Muscle of leg (tissue), 11 donors: ENCODE measurements around the gene SEC14L1. TPM values are rescaled to one million over a fixed set of nuclear protein-coding genes. Genes with fewer than 3 reads are reported as not detected.

Experiments
- DNase-seq: peaks from one replicate; pipeline ENCODE4 v3.0.0; 2013
- H3K27ac ChIP-seq: one replicate; pipeline ENCODE4 v1.5.1; 2013; ENCODE audit warnings: mild to moderate bottlenecking, low read length, control low read depth
- H3K27me3 ChIP-seq: one replicate; pipeline ENCODE4 v1.6.1; 2013; ENCODE audit warnings: low read length; ENCODE audit not compliant: control insufficient read depth, insufficient read depth
- H3K36me3 ChIP-seq: one replicate; pipeline ENCODE4 v1.6.1; 2013; ENCODE audit warnings: low read length; ENCODE audit not compliant: control insufficient read depth, insufficient read depth
- H3K4me1 ChIP-seq: one replicate; pipeline ENCODE4 v1.6.1; 2013; ENCODE audit warnings: low read length; ENCODE audit not compliant: control insufficient read depth, insufficient read depth
- H3K4me3 ChIP-seq: one replicate; pipeline ENCODE4 v1.5.1; 2013; ENCODE audit warnings: low read length, control low read depth
- H3K9me3 ChIP-seq: replicated peaks from 2 replicates; pipeline ENCODE4 v1.6.1; 2013; ENCODE audit warnings: low read depth, low read length; ENCODE audit not compliant: control insufficient read depth
- WGBS: methylation state at CpG from one replicate; pipeline ENCODE4 v1.1.5; 2013; ENCODE audit warnings: missing lambda C conversion rate; ENCODE audit not compliant: insufficient coverage; 5-methylcytosine and 5-hydroxymethylcytosine counted together
- polyA plus RNA-seq, 8 donors: library from polyadenylated mRNA; unstranded; fragments of 120-200 nt; gene quantifications; one replicate each; pipeline versions ENCODE4 v1.2.1 to v1.2.3, GENCODE V29; 2013; ENCODE audit warnings: inconsistent platforms in 1 of 8, low replicate concordance in 1 of 8; ENCODE audit not compliant: insufficient read length in 8 of 8, insufficient read depth in 1 of 8
- total RNA-seq: library from RNA; stranded (reverse); fragments of 120-200 nt; gene quantifications from one replicate; pipeline ENCODE4 v1.2.4, GENCODE V29; 2013

The SEC14L1 gene
- total and polyA plus RNA-seq, 9 donors: 41.3 to 93.4 (median 82.4) TPM

DNA sequence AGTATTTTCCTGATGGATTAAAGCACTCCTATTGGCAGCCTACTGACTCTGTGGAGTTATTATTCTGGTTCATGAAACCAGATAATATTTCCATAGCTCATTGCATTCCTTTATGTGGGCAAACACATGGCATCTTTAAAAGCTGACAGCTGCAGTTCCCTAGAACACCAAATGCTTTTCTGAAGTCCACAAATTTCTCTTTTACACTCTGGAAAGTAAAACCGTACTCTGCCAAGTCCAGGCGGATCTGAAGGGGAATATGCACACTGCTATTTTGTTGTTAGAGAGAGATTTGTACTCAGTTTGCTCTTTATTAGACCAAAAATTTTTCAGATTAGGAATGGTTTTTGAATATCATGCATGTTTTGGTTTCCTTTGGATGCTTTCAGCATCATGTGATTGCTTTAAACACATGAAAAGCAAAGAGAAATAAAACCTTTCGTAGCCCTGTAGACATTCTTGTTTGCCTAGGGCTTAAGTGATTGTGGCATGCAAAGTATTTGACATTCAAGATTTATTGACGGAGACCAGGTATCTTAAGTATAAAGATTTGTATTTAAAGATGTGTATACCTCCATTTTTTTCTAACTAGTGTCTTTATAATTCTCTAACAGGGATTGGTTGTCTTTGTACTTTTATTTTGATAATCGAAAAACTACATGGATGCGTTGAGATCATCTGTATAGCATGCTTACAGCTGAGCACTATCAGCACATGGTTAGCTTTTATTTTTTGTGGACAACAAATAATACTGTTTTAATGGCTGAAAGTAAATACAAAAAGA is 19.5 kb downstream of the SEC14L1 start:
- Histone ChIP-seq H3K36me3 (peaks cover 5% of the 10 kb centered on the region), H3K4me3 (no peak overlapping the region), H3K4me1 (peaks cover 57% of the 10 kb centered on the region), H3K27me3 (no peaks in the 10 kb centered on the region), H3K9me3 (no peaks in the 10 kb centered on the region), H3K27ac (peak overlapping the region; percentile 82)
- peak; percentile 88 for DNase-seq
- WGBS: no CpG with 5 or more reads among the region's 6 CpGs

DNA sequence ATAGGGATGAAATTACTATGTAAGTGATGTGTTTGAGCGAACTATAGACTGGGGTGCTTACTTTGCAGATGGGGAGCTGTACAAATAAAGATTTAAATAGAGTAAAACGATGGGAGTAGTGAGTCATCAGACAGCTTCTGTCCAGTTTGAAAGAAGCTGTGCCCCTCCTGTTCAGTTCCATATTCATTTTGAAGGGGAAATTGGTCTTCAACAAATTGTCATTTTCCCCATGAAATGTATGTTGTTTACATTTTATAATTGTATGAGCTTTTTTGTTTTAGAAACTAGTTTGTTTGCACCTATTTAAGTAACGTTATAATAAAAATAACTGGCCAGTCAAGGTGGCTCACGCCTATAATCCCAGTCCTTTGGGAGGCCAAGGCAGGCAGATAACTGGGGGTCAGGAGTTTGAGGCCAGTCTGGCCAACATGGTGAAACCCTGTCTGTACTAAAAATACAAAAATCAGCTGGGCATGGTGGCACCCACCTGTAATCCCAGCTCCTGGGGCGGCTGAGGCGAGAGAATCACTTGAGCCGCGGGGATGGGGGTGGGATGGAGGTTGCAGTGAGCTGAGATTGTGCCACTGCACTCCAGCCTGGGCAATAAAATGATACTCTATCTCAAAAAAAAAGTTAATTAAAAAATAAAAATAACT is 20.2 kb downstream of the SEC14L1 start:
- Histone ChIP-seq H3K27ac (peak overlapping the region; percentile 82), H3K4me1 (peaks cover 54% of the 10 kb centered on the region), H3K9me3 (no peaks in the 10 kb centered on the region), H3K36me3 (peaks cover 2% of the 10 kb centered on the region), H3K27me3 (no peaks in the 10 kb centered on the region), H3K4me3 (no peak overlapping the region)
- DNase-seq: no peak
- 69% methylated on average over 3 of the region's 8 CpGs for WGBS

- Histone ChIP-seq H3K4me3 (no peak overlapping the region), H3K9me3 (no peaks in the 10 kb centered on the region), H3K27me3 (no peaks in the 10 kb centered on the region), H3K27ac (peak overlapping the region; percentile 80), H3K4me1 (peaks cover 58% of the 10 kb centered on the region), H3K36me3 (peaks cover 2% of the 10 kb centered on the region)
- DNase-seq: no peak
- 94% methylated on average over 11 of the region's 17 CpGs for WGBS
Observed at GRCh38 chr17:77161953-77162352, 21.2 kb downstream of the SEC14L1 start.

DNA sequence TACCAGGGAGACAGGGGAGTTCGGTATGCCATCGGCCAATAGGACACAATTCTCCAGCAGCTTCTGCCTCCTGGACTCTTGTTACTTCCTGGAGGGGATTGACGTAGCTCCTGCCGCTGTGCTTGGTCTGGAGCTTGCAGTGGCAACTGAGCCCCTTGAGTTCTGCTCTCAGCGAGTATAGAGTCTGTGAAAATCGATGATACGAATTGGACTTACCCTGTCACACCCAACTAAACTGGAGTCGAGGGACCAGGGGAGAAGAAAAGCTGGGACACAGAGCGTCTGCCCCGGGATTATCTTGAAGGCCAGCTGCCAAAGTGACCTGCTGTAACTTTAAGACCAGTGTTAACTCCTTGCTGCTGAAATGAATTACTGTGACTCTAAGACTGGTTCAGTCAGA is 22.2 kb downstream of the SEC14L1 start:
- peak overlapping the region; percentile 83 for H3K27ac ChIP-seq
- peaks cover 9% of the 10 kb centered on the region for H3K9me3 ChIP-seq
- H3K4me3 ChIP-seq: no peak overlapping the region
- peaks cover 55% of the 10 kb centered on the region for H3K4me1 ChIP-seq
- peaks cover 7% of the 10 kb centered on the region for H3K36me3 ChIP-seq
- peak; percentile 75 for DNase-seq
- H3K27me3 ChIP-seq: no peaks in the 10 kb centered on the region
- WGBS: no CpG with 5 or more reads among the region's 10 CpGs

- Histone ChIP-seq H3K4me3 (no peak overlapping the region), H3K4me1 (peaks cover 53% of the 10 kb centered on the region), H3K27ac (peak overlapping the region; percentile 83), H3K9me3 (peaks cover 15% of the 10 kb centered on the region), H3K36me3 (peaks cover 5% of the 10 kb centered on the region), H3K27me3 (no peaks in the 10 kb centered on the region)
- WGBS: 41% methylated on average over 10 of the region's 17 CpGs
- no peak for DNase-seq
Observed at GRCh38 chr17:77163511-77164280, 22.9 kb downstream of the SEC14L1 start.

DNA sequence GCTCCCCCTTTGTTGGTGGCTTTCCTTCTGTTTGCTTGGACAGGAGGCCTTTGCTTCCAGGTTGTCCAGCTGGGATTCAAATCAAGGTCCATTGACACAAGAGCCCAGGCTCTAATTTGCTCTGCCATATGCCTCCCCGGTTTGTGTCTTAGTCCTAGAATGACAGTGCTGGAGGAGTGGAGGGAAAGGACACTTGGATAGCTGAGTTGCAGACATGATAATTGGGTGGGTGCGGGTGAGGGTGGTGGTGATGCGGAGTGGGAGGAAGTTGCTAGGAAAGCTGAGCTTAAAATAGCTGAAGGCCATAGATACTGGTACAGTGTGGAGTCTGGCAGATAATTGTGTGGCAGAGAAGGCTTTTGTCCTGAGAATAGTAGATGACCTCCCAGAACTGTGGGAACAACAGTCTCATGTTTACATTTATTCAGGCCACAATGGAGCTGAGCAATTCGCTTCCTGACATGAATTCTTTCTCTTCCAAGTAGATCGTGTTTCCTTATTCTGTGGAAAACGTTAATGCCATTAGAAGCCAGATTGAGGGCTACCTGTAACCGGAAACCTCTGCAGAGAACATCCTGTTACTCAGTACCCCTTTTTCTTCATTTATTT is 23.8 kb downstream of the SEC14L1 start:
- Histone ChIP-seq H3K27ac (peak overlapping the region; percentile 83), H3K4me1 (peaks cover 50% of the 10 kb centered on the region), H3K36me3 (peaks cover 5% of the 10 kb centered on the region), H3K27me3 (no peaks in the 10 kb centered on the region), H3K4me3 (no peak overlapping the region), H3K9me3 (peaks cover 17% of the 10 kb centered on the region)
- WGBS: 62% methylated on average over 5 of the region's 7 CpGs
- peak; percentile 54 for DNase-seq

- H3K4me3 ChIP-seq: no peak overlapping the region
- H3K27me3 ChIP-seq: no peaks in the 10 kb centered on the region
- peaks cover 48% of the 10 kb centered on the region for H3K4me1 ChIP-seq
- H3K36me3 ChIP-seq: peaks cover 5% of the 10 kb centered on the region
- peak overlapping the region; percentile 83 for H3K27ac ChIP-seq
- H3K9me3 ChIP-seq: peaks cover 19% of the 10 kb centered on the region
- WGBS: no CpG with 5 or more reads among the region's 1 CpG
- DNase-seq: no peak
Observed at GRCh38 chr17:77165577-77165976, 24.8 kb downstream of the SEC14L1 start.

GRCh38 chr17:77167472-77168306 is 26.9 kb downstream of the SEC14L1 start:
- Histone ChIP-seq H3K9me3 (peaks cover 19% of the 10 kb centered on the region), H3K4me1 (peaks cover 39% of the 10 kb centered on the region), H3K36me3 (peaks cover 5% of the 10 kb centered on the region), H3K27me3 (no peaks in the 10 kb centered on the region), H3K4me3 (no peak overlapping the region), H3K27ac (no peak overlapping the region)
- DNase-seq: no peak
- 96% methylated on average over 6 of the region's 12 CpGs for WGBS

GRCh38 chr17:77173104-77173503 is 32.3 kb downstream of the SEC14L1 start:
- Histone ChIP-seq H3K4me3 (no peak overlapping the region), H3K27me3 (no peaks in the 10 kb centered on the region), H3K9me3 (peaks cover 26% of the 10 kb centered on the region), H3K27ac (peak overlapping the region; percentile 67), H3K36me3 (peaks cover 12% of the 10 kb centered on the region), H3K4me1 (peaks cover 6% of the 10 kb centered on the region)
- WGBS: 48% methylated on average over 6 of the region's 6 CpGs
- DNase-seq: no peak
